Sigmoid colon (tissue), 7 donors: Measurements from ENCODE around the gene CNTN5. TPM values are rescaled to one million over a fixed set of nuclear protein-coding genes. Genes with fewer than 3 reads are reported as not detected.

Experiments used
- DNase-seq: peaks from one replicate; pipeline ENCODE4 v3.0.0-alpha.2; 2019
- H3K27ac ChIP-seq, 4 donors: fragments of 200-600 bp; sonication (generic); one replicate each; pipeline ENCODE4 v1.5.1; 2016 to 2019; ENCODE audit warnings: mild to moderate bottlenecking in 1 of 4
- H3K27me3 ChIP-seq, 3 donors: fragments of 200-600 bp; sonication (generic); one replicate each; pipeline ENCODE4 v1.5.1; 2019; ENCODE audit warnings: mild to moderate bottlenecking in 1 of 3
- H3K36me3 ChIP-seq, 4 donors: fragments of 200-600 bp; sonication (generic); one replicate each; pipeline ENCODE4 v1.5.1; 2016 to 2019
- H3K4me1 ChIP-seq, 4 donors: fragments of 200-600 bp; sonication (generic); one replicate each; pipeline ENCODE4 v1.5.1; 2017 to 2019
- H3K4me3 ChIP-seq, 4 donors: fragments of 200-600 bp; sonication (generic); one replicate each; pipeline ENCODE4 v1.5.1; 2017 to 2019; ENCODE audit warnings: mild to moderate bottlenecking in 2 of 4, moderate library complexity in 1 of 4
- H3K9me3 ChIP-seq, 4 donors: fragments of 200-600 bp in 3 of 4; sonication (generic) in 3 of 4; one replicate each; pipeline versions ENCODE4 v1.5.1 to v1.6.1; 2013 to 2019
- EP300 ChIP-seq, 4 donors: sonication (generic); formaldehyde crosslinking; IDR thresholded peaks; one replicate each; pipeline ENCODE4 v1.6.1; 2017; ENCODE audit warnings: antibody characterized with exemption in 4 of 4
- POLR2A ChIP-seq, 2 donors: fragments of 450-650 bp; IDR thresholded peaks; one replicate each; pipeline ENCODE4 v1.6.1; 2016; ENCODE audit warnings: antibody characterized with exemption in 2 of 2, mild to moderate bottlenecking in 2 of 2, moderate library complexity in 2 of 2
- POLR2AphosphoS5 ChIP-seq, 4 donors: sonication (generic); formaldehyde crosslinking; IDR thresholded peaks; one replicate each; pipeline ENCODE4 v1.6.1; 2017; ENCODE audit warnings: antibody characterized with exemption in 4 of 4
- WGBS, 2 donors: extraction: QIAGEN DNeasy Blood & Tissue Kit; methylation state at CpG; one replicate each; pipeline ENCODE4 v1.1.7; 2013; 5-methylcytosine and 5-hydroxymethylcytosine counted together
- intact Hi-C: fragments of 100-400 bp; cut with DNase I; formaldehyde crosslinking; loops from one replicate; pipeline ENCODE4 v1.15.1; 2023
- polyA plus RNA-seq, 3 donors: library from polyadenylated mRNA; stranded (reverse); fragments of 200-250 nt; gene quantifications; one replicate each; pipeline ENCODE4 v1.2.3, GENCODE V29; 2013
- total RNA-seq, 4 donors: library from RNA; depleted of rRNA; stranded (reverse); fragments of >200 nt; gene quantifications; one replicate each; pipeline ENCODE4 v1.1.0, GENCODE V29; 2016
- TF ChIP-seq, protein P1 (sequence below), 4 experiments: fragments of 450-650 bp in 3 of 4; fragments of 200-600 bp in 1 of 4; IDR thresholded peaks; one replicate each; pipeline ENCODE4 v1.5.1; 2016 to 2019; ENCODE audit warnings: antibody characterized with exemption in 4 of 4, mild to moderate bottlenecking in 3 of 4, moderate library complexity in 2 of 4
- donor health status: healthy with polysubstance abuse.
- donor health status: Bipolar disorder and iron deficiency.
- donor health status: healthy.

Gene CNTN5
- total and polyA plus RNA-seq, 7 donors = 0.13 to 0.36 (median 0.16) TPM; not detected in 2

DNA sequence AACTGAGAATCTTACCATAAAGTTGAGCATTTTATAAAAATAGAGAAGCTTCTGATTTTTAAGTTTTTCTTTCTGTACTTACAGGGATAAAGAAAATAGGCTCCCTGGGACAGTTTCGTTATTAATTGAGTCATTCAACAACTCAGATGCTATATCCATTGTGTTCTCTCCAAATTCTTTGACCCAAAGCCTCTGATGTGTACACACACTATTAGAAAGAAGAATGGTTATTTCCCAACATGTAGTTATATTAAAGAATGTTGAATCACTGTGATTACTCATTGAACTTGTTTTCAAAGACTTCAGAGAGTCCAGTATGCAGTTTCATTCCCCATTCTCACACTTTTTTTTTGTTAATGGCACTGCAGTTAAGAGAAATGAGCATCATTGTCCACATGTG, 932.1 kb downstream of the CNTN5 start:
- intact Hi-C loops = no loop called here

DNA sequence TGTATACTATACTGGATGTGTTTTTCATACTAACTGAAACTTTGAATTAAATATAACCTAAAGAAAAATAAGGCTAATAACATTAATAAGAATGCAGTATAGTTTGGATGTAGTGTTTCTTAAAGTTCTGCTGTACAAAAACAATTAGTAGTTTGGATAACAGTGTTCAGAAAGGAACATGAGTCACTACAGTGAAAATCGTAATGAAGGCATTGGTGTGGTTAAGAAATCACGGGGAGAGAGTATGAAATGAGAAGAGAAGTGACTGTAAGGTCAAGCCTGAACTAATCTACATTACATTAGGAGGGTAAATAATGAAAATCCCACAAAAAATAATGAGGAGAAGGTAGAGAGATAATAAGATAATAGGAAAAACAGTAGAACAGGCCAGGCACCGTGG, 939.8 kb downstream of the CNTN5 start:
- H3K36me3 ChIP-seq = no peaks in the 10 kb centered on the region
- DNase-seq = no peak
- WGBS, 2 donors = 82 to 87% methylated on average over 3 of the region's 3 CpGs
- TF ChIP-seq, protein P1, sequence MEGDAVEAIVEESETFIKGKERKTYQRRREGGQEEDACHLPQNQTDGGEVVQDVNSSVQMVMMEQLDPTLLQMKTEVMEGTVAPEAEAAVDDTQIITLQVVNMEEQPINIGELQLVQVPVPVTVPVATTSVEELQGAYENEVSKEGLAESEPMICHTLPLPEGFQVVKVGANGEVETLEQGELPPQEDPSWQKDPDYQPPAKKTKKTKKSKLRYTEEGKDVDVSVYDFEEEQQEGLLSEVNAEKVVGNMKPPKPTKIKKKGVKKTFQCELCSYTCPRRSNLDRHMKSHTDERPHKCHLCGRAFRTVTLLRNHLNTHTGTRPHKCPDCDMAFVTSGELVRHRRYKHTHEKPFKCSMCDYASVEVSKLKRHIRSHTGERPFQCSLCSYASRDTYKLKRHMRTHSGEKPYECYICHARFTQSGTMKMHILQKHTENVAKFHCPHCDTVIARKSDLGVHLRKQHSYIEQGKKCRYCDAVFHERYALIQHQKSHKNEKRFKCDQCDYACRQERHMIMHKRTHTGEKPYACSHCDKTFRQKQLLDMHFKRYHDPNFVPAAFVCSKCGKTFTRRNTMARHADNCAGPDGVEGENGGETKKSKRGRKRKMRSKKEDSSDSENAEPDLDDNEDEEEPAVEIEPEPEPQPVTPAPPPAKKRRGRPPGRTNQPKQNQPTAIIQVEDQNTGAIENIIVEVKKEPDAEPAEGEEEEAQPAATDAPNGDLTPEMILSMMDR (IDR thresholded peaks at IDR 0.05) = no peak
- TF ChIP-seq POLR2A (IDR thresholded peaks at IDR 0.05) (no peak), POLR2AphosphoS5 (IDR thresholded peaks at IDR 0.05) (no peak), EP300 (IDR thresholded peaks at IDR 0.05) (no peak)
- no peaks in the 10 kb centered on the region for H3K4me1 ChIP-seq
- no peaks in the 10 kb centered on the region for H3K9me3 ChIP-seq
- intact Hi-C loops = no loop called here
- H3K27ac ChIP-seq = no peak overlapping the region
- H3K27me3 ChIP-seq = no peaks in the 10 kb centered on the region
- no peak overlapping the region for H3K4me3 ChIP-seq

More for the DNA sequence above, 932.1 kb downstream of the CNTN5 start:
- TF ChIP-seq, protein P1 (IDR thresholded peaks at IDR 0.05) = no peak
- no peak for TF ChIP-seq POLR2A (IDR thresholded peaks at IDR 0.05)
- no peak for TF ChIP-seq EP300 (IDR thresholded peaks at IDR 0.05)
- H3K27ac ChIP-seq = no peak overlapping the region
- no peaks in the 10 kb centered on the region for H3K9me3 ChIP-seq
- no peak for DNase-seq
- H3K27me3 ChIP-seq = no peaks in the 10 kb centered on the region
- H3K36me3 ChIP-seq = no peaks in the 10 kb centered on the region
- WGBS, 2 donors = 79 to 94% methylated on average over 1 of the region's 1 CpG
- H3K4me1 ChIP-seq = no peaks in the 10 kb centered on the region
- H3K4me3 ChIP-seq = no peak overlapping the region

DNA sequence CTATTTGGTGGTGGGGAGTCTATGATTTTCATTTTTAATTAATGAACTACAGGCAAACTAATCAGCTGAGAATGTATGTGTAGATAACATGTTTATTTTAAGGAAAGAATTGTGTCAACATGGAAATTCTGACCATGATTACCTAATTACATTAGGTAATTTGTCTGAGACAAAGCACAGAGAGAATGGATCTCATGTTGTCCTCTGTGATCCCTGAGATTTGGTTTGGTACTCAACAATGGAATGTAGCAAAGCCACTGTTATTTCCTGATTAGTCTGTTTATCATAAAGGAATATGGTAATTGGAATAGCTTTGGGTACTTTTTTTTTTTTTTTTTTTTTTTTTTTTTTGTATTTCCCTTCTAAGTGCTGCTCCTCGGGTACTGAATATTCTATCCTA, 947.6 kb downstream of the CNTN5 start:
- Histone ChIP-seq H3K9me3 (no peaks in the 10 kb centered on the region), H3K4me3 (no peak overlapping the region), H3K27me3 (no peaks in the 10 kb centered on the region), H3K4me1 (no peaks in the 10 kb centered on the region), H3K27ac (no peak overlapping the region), H3K36me3 (no peaks in the 10 kb centered on the region)
- intact Hi-C loops = no loop called here
- DNase-seq = no peak
- TF ChIP-seq POLR2AphosphoS5 (IDR thresholded peaks at IDR 0.05) = no peak
- TF ChIP-seq EP300 (IDR thresholded peaks at IDR 0.05) = no peak
- TF ChIP-seq, protein P1 (IDR thresholded peaks at IDR 0.05) = no peak
- no peak for TF ChIP-seq POLR2A (IDR thresholded peaks at IDR 0.05)
- 78 to 79% methylated on average over 1 of the region's 1 CpG for WGBS, 2 donors

GRCh38 chr11:99973993-99974392, 953.2 kb downstream of the CNTN5 start:
- Histone ChIP-seq H3K27ac (no peak overlapping the region), H3K4me1 (no peaks in the 10 kb centered on the region), H3K27me3 (no peaks in the 10 kb centered on the region), H3K4me3 (no peak overlapping the region), H3K9me3 (peaks cover 0 to 5% (median 0%) of the 10 kb centered on the region in 4 donors), H3K36me3 (no peaks in the 10 kb centered on the region)
- 14 to 71% methylated on average over 4 of the region's 4 CpGs for WGBS, 2 donors
- intact Hi-C loops = no loop called here
- no peak for DNase-seq
- TF ChIP-seq, protein P1 (IDR thresholded peaks at IDR 0.05) = no peak
- no peak for TF ChIP-seq EP300 (IDR thresholded peaks at IDR 0.05)
- no peak for TF ChIP-seq POLR2A (IDR thresholded peaks at IDR 0.05)
- no peak for TF ChIP-seq POLR2AphosphoS5 (IDR thresholded peaks at IDR 0.05)

DNA sequence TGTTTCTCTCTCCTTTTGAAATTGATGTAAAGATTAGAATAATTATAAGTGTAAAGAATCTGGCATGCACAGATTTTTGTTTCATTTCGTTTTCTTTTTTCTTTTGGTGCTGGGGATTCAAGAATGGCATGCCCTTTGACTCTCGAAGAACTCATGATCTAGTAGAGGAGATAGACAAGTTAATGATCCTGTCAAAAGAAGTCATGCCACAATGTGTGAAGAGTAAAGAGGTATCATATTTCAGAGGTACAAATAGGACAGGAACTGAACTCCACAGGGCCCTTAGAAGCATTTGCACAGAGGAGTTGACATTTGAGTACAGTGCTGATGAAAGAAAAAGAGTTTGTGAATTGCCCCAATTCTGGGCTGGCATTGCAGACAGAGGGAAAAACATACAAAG, 958.3 kb downstream of the CNTN5 start:
- Histone ChIP-seq H3K4me3 (no peak overlapping the region), H3K9me3 (peaks cover 0 to 5% (median 0%) of the 10 kb centered on the region in 4 donors), H3K27ac (no peak overlapping the region), H3K27me3 (no peaks in the 10 kb centered on the region), H3K4me1 (no peaks in the 10 kb centered on the region), H3K36me3 (no peaks in the 10 kb centered on the region)
- TF ChIP-seq, protein P1 (IDR thresholded peaks at IDR 0.05) = no peak
- TF ChIP-seq EP300 (IDR thresholded peaks at IDR 0.05) (no peak), POLR2AphosphoS5 (IDR thresholded peaks at IDR 0.05) (no peak), POLR2A (IDR thresholded peaks at IDR 0.05) (no peak)
- intact Hi-C loops = no loop called here
- no peak for DNase-seq
- WGBS, 2 donors = 22 to 52% methylated on average over 2 of the region's 2 CpGs
